ENCODE measurements around the gene ADCY1.

DNA sequence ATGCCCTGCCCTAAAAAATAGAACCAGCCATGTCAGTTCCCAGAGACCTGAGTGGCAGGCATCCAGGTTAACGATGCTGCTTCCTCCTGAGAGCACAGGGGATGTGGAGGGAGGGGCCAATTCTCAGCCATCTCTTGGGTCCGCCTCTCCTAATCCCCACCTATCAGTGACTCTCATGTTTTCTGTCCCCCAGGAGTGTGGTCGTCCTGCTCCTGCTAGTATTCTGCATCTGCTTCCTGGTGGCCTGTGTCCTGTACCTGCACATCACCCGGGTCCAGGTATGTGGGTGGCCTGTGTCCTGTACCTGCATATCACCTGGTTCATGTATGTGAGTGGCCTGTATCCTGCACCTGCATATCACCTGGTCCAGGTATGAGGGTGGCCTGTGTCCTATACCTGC is 105.3 kb downstream of the ADCY1 start:
- no peak for TF ChIP-seq EZH2 (IDR thresholded peaks at IDR 0.05; ENCODE audit: low read length)
- TF ChIP-seq, protein P1, sequence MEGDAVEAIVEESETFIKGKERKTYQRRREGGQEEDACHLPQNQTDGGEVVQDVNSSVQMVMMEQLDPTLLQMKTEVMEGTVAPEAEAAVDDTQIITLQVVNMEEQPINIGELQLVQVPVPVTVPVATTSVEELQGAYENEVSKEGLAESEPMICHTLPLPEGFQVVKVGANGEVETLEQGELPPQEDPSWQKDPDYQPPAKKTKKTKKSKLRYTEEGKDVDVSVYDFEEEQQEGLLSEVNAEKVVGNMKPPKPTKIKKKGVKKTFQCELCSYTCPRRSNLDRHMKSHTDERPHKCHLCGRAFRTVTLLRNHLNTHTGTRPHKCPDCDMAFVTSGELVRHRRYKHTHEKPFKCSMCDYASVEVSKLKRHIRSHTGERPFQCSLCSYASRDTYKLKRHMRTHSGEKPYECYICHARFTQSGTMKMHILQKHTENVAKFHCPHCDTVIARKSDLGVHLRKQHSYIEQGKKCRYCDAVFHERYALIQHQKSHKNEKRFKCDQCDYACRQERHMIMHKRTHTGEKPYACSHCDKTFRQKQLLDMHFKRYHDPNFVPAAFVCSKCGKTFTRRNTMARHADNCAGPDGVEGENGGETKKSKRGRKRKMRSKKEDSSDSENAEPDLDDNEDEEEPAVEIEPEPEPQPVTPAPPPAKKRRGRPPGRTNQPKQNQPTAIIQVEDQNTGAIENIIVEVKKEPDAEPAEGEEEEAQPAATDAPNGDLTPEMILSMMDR (optimal IDR thresholded peaks at IDR 0.05 in 1 of 3, IDR thresholded peaks at IDR 0.05 in 1 of 3, conservative IDR thresholded peaks at IDR 0.05 in 1 of 3; ENCODE audit: extremely low read depth in 1 of 3, insufficient read depth in 2 of 3, low read length in 3 of 3) = no peak
